H54 (cell line): ENCODE measurements around the gene C2orf81.

Source experiments
- DNase-seq: peaks from one replicate; pipeline ENCODE4 v3.0.0; 2011; ENCODE audit warnings: low spot score, mixed read lengths; ENCODE audit not compliant: insufficient read length
- FAIRE-seq: peaks from 3 replicates; lab custom pipeline; 2011; peaks lifted over from hg19 to GRCh38; lab: Jason Lieb, UNC
- POLR2A ChIP-seq: IDR thresholded peaks from 2 replicates; pipeline ENCODE4 v1.6.1; 2011; ENCODE audit warnings: low read depth, mild to moderate bottlenecking, low read length

Gene C2orf81

DNA sequence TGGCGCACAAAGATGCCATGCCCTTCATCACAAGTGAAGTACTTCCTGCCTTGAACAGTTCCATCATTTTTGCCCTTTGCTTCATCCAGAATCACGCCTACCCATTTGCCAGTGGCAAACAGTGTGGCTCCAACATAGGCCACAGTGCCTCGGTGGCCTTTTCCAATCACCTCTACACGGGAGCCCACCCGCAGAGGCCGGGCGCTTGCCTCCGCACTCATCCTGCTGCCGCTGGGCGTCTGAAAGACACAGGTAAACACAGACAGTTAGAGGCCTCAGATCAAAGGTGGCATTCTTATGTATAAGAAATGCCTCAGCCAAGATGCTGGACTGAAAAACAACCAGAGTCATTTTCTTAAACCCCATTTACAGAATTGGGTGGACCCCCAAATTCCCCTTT is 43.4 kb downstream of the C2orf81 start:
- DNase-seq (no peak), FAIRE-seq (no peak)
- TF ChIP-seq POLR2A, result no peak

DNA sequence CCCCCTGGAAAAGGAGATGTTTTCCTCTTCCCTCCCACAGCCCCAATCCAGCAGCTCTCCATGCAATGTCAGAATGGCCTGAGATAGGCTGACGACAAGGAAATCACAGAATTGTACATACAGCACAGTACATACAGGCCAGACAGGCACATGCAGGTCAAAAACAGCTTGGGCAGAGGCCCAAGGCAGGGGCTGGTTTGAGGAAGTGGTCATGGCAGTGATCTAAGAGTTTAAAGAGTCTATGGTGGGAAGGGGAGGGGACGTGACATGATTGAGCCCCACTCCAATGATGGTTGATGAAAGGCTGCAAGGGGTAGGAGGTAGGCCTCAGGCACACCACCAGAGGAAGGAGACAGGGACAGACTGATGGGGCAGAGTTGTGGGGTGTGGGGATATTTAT is 45.6 kb downstream of the C2orf81 start:
- no peak for FAIRE-seq
- no peak for TF ChIP-seq POLR2A
- DNase-seq, result no peak

DNA sequence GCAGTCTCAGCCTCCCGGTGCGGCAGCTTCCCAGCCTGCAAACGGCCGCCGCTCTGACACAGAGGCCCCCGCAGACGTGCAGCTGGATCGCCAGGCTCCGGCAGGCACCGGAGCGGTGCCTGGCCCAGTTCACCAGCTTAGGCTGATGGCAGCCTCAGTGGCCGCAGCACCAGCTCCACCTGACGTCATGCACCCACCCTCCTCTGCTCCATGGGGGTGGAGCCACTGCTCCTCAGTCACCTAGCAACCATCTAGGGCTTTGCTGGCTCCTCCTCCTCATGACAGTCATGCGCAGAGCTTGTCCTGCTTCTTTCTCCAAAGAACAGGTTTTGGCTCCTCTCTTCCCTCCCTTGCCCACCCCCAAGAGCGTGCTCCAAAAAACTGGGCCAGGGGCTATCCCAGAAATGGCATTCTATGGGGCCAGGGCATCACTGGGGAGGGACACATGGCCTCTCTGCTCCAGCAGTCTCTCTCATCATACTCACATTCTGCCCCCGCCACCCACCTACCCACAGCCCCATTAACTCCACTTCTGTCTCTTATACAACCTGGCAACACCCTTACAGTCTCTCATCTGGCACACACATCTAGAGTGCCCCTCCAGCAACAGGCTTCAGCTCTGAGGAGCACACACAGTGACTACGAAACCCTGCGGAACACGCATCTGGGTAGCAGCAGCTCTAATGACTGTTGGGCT is 46.8 kb downstream of the C2orf81 start:
- DNase-seq (no peak), FAIRE-seq (no peak)
- no peak for TF ChIP-seq POLR2A

DNA sequence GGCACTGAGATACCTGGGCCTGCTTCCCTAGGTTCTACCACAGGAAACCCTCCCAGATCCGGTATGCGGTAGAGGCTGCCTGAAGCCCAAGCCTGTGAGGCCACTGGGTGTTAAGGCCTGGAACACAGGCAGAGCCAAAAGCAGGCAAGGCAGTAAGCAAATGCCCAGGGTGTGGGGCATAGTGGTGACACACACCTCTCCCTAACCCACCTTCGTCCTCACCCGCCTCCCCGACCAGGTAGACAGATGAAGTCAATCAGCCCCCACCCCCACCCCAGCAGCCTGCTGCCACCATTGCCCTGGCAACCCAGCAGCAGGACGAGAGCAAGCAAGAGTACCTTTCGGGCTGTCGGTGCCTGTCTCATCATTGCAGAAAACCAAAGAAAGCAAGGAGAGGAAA is 47.4 kb downstream of the C2orf81 start:
- DNase-seq (no peak), FAIRE-seq (no peak)
- no peak for TF ChIP-seq POLR2A

DNA sequence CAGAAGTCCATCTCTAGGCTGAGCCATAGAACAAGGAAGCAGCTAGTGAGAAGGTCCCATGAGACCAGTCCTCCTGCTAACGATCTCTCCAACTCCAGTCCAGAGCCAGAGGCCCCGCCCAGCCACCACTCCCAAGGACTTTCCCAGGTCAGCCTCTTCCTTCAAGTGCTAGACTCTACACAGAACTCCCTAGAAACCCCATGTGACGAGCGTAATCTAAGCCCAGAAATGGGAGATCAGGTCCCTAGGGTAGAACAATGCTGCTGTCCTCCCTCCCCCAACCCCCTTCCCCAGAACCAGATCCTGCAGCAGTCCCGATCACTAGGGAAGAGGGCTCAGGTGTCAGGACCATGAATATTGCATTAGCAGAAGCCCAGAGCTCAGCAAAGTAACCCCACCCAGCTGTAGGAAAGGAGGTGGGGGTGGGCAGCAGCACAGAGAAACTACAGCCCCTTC is 48.2 kb downstream of the C2orf81 start:
- no peak for TF ChIP-seq POLR2A
- no peak for DNase-seq
- FAIRE-seq, result no peak

DNA sequence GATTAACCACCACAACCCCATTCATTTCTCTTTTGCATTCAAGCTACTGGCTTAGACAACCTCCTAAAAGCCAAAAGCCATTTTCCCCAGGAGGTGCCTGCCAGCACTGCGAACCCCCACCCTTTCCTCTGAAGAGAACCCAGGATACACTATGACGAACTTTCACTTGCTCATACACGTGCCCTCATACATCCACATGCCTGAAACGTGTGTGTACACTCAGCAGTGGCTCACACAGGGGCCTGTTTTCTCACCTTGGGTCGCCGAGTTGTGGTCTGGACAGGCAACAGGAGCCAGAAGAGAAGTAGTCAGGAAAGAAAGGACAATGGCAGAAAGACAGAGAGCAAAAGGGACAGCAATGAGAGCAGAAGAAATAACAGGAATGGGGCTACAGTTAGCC is 48.7 kb downstream of the C2orf81 start:
- TF ChIP-seq POLR2A, result no peak
- no peak for FAIRE-seq
- no peak for DNase-seq

DNA sequence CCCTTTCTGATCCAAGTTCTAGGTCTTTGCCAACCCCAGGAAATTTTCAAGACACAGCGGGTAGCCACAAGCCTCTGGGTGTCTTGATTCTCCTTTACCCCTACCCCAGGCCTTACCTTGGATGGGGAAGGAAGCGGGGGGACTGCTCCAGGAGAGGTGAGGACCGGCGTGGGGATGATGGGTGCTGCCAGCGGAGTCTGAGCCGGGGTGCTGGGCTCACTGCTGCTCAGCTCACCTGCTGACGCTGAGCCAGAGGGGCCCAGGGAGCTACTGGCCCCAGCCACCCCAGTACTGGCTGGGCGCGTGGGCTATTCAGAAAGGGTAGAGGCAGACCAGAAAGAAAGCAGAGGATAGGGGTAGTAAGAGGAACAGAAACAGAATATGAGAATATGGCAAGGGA is 50.0 kb downstream of the C2orf81 start:
- no peak for DNase-seq
- no peak for TF ChIP-seq POLR2A
- no peak for FAIRE-seq

DNA sequence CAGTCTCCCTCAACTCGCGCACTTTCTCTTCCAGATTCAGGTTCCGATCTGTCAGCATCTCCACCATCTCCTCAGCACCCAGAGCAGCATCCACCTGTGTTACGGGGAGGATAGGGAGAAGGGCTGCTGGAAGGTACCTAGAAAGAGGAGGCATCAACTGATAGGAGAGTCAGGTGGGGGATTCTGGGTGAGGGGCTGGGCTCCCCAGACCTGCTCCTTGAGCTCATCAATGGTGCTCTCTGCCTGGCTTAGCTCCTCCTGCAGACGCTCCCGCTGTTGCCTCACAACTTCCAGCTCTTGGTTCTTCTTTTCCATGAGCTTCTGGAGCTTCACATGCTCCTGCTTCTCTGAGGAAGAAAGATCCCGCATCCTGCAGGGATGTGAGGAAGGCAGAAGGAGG is 51.4 kb downstream of the C2orf81 start:
- TF ChIP-seq POLR2A, result no peak
- DNase-seq, result no peak
- FAIRE-seq, result no peak

DNA sequence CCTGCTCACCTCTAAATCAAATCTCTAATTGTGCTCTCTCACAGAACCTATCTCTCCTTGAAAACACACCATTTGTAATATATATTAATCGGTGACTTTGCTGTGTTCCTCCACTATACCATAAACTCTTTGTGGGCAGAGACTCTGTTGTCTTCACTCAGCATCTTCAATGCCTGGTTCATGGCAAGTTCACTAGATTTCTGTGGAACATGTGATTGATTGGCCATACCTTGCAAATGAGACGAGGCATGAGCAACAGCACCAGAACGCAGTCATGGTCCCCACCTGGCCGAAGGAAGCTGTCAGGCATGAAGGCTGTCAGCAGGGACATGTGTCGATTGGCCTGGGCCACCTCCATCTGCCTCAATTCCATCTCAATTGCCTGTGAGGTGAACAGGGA is 52.9 kb downstream of the C2orf81 start:
- DNase-seq (no peak), FAIRE-seq (no peak)
- no peak for TF ChIP-seq POLR2A

DNA sequence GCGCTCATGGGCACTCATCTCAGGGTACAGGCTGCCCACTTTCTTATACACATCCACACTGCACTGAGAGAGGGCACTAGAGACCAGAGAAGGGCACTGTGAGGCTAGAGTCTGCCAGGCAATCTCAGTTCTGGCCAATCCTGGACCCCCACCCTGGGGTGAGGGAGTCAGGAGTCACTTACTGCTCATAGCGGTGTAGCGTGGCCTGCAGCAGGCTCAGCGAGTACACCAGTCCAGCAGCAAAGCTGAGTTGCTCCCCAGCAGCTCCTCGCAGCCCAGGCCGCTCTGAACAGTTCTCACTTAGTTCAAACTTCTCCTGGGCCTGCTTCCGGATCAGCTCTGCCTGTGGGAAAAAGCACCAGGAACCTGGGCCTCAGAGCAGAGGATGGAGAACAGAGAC is 53.6 kb downstream of the C2orf81 start:
- DNase-seq, result no peak
- no peak for TF ChIP-seq POLR2A
- FAIRE-seq, result no peak

DNA sequence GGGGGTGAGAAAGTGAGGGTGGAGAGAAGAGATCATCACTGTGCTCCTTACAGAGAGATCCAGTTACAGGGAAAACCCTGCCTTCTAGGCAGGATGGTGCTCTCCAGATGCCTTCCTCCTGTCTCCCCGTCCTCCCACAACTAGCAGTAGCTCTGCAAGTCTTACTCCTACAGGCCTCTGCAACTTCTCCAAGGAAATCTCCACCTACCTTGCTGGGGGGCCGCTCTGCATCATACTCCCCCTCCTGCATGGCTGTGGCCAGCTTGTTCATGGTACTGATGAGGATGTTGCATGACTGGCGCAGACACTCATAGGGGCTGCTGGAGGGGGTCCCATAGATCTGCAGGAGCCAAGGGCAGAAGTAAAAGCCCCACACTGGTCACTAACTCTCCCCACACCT is 55.4 kb downstream of the C2orf81 start:
- no peak for DNase-seq
- no peak for TF ChIP-seq POLR2A
- FAIRE-seq, result no peak

DNA sequence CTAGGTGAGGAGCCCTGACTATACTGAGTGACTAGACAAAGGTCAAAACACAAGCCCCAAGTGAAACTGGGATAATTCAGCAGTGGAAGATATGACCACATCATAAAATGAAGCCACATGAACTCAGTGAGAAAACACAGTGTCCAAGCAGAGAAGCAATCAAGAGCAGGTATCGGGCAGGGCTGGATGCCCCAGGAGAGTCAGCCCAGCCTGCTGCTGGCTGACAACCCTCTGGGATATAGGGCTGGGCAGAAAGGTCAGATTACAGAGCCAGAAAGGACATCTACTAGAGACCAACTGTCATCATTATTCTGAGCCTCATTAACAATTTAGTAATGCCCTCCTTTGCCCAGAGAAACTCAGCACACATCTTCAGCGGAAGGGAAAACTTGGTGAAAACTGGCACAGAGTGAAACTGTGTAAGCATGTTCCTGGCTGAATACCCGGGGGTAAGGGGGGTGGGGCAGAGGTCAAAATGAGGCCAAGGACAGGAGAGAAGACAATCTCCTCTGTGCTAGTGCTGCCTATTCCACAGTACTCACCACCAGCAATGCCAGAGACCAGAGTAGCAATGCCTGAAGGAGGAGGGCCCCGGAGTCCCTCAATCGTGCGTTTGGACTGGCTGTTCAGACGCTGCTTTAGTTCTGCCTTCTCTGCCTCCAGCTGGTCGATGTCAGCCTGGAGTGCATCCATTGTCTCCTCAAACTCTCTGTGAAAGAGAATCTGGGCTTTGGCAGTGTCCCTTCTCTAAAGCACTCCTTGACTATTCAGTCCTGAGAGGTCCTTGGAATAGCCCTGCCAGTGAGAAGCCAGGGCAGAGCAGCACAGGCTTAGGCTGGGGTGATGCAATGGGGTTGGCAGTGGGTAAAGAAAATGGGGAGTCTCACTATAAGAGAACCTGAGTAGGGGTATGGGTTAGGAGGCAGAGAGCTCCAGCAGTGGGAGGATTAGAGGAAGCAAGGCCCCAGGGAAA is 56.6 kb downstream of the C2orf81 start:
- DNase-seq (no peak), FAIRE-seq (no peak)
- no peak for TF ChIP-seq POLR2A
